BE2C (cell line): ENCODE results near the gene PCDHA1.

ENCODE experiments used
- DNase-seq: peaks from one replicate; pipeline ENCODE4 v3.0.0-alpha.2; 2020
- H3K27me3 ChIP-seq: fragments of 250-450 bp; sonication (Bioruptor Pico); 2 replicates; pipeline ENCODE4 v1.5.1; 2020; ENCODE audit warnings: mild to moderate bottlenecking
- H3K36me3 ChIP-seq: fragments of 250-450 bp; sonication (Bioruptor Pico); 2 replicates; pipeline ENCODE4 v1.5.1; 2020; ENCODE audit warnings: mild to moderate bottlenecking
- H3K4me1 ChIP-seq: fragments of 250-450 bp; sonication (Bioruptor Pico); 2 replicates; pipeline ENCODE4 v1.5.1; 2020
- H3K4me3 ChIP-seq: 2 replicates; pipeline ENCODE4 v1.5.1; 2011; ENCODE audit warnings: low read depth, low read length
- H3K9me3 ChIP-seq: fragments of 250-450 bp; sonication (Bioruptor Pico); 2 replicates; pipeline ENCODE4 v1.5.1; 2020
- TF ChIP-seq, protein P1 (sequence below): IDR thresholded peaks from 2 replicates; pipeline ENCODE4 v1.5.1; 2012; ENCODE audit warnings: mild to moderate bottlenecking, low read depth, low read length

The PCDHA1 gene

DNA sequence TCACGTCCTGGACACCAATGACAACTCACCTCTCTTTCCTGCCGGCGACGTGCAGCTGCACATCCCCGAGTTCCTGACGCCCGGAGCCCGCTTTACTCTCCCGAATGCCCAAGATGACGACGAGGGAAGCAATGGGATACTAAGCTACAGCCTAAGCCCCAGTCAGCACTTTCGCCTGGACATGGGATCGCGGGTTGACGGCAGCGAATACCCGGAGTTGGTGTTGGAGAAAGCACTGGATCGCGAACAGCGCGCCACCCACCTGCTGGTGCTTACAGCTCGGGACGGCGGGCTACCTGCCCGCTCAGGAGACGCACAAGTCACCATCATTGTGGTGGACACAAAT is 141.3 kb downstream of the PCDHA1 start:
- peak overlapping the region; percentile 78 for H3K4me3 ChIP-seq
- TF ChIP-seq, protein P1, sequence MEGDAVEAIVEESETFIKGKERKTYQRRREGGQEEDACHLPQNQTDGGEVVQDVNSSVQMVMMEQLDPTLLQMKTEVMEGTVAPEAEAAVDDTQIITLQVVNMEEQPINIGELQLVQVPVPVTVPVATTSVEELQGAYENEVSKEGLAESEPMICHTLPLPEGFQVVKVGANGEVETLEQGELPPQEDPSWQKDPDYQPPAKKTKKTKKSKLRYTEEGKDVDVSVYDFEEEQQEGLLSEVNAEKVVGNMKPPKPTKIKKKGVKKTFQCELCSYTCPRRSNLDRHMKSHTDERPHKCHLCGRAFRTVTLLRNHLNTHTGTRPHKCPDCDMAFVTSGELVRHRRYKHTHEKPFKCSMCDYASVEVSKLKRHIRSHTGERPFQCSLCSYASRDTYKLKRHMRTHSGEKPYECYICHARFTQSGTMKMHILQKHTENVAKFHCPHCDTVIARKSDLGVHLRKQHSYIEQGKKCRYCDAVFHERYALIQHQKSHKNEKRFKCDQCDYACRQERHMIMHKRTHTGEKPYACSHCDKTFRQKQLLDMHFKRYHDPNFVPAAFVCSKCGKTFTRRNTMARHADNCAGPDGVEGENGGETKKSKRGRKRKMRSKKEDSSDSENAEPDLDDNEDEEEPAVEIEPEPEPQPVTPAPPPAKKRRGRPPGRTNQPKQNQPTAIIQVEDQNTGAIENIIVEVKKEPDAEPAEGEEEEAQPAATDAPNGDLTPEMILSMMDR: no peak

DNA sequence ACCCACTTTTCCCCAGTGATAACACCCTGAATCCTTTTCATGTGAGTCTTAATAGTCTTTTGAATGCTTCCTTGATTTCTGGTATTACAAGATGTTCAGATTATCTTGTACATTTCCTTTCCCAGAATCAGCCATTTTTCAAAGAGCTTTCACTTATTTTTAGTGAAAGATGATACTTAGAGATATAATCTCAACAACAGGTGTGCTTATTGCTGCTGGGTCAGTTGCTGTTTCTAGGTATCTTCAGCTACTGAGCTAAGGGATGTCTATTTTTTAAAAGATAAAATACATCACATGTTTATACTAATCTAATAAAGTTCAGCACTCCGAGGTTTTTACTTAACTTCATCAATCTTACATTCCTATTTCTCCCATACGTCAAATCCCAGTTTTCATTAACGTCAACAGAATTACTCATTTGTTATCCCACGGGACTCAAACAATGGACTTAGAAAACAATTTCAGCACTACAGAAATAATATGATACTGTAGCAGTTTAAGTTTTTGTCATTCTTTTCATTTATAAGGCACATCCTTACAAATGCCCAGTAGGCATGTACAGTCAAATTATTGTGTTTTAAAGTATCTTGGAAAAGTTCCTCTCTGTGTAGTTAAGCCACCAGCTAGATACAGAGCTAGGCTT is 149.1 kb downstream of the PCDHA1 start:
- no peaks in the 10 kb centered on the region for H3K9me3 ChIP-seq
- peaks cover 3% of the 10 kb centered on the region; the same call in 1 of the 2 replicates for H3K4me1 ChIP-seq
- no peaks in the 10 kb centered on the region for H3K27me3 ChIP-seq
- no peak overlapping the region for H3K4me3 ChIP-seq
- no peak for DNase-seq
- no peaks in the 10 kb centered on the region for H3K36me3 ChIP-seq
- TF ChIP-seq, protein P1: no peak

More for the DNA sequence above, 141.3 kb downstream of the PCDHA1 start:
- no peaks in the 10 kb centered on the region for H3K27me3 ChIP-seq
- H3K4me1 ChIP-seq: no peaks in the 10 kb centered on the region
- no peaks in the 10 kb centered on the region for H3K36me3 ChIP-seq
- no peaks in the 10 kb centered on the region for H3K9me3 ChIP-seq
- DNase-seq: peak; percentile 13

DNA sequence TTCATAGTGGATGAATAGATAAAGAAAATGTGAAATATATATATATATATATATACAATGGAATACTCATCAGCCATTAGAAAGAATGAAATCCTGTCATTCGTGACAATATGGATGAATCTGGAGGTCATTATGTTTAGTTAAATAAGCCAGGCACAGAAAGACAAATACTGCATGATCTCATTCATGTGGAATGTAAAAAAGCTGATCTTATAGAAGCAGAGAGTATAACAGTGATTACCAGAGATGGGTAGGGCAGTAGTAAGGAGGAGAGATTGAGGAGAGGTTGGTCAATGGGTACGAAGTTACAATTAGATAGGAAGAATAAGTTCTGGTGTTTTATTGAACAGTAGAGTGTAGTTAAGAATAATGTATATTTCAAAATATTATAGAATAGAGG is 160.6 kb downstream of the PCDHA1 start:
- TF ChIP-seq, protein P1: no peak
- Histone ChIP-seq H3K4me3 (no peak overlapping the region), H3K4me1 (no peaks in the 10 kb centered on the region), H3K36me3 (no peaks in the 10 kb centered on the region), H3K9me3 (no peaks in the 10 kb centered on the region), H3K27me3 (no peaks in the 10 kb centered on the region)
- DNase-seq: no peak

DNA sequence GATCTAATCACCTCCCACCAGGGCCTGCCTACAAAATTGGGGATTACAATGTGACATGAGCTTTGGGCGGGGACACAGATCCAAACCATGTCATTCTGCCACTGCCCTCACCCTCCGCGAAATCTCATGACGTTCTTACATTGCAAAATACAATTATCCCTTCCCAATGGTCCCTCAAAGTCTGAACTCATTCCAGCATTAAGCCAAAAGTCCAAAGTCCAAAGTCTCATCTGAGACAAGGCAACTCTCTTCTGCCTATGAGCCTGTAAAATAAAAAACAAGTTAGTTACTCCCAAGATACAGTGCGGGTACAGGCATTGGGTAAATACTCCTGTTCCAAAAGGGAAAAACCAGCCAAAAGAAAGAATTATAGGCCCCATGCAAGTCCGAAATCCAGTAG is 165.7 kb downstream of the PCDHA1 start:
- H3K9me3 ChIP-seq: no peaks in the 10 kb centered on the region
- TF ChIP-seq, protein P1: no peak

DNA sequence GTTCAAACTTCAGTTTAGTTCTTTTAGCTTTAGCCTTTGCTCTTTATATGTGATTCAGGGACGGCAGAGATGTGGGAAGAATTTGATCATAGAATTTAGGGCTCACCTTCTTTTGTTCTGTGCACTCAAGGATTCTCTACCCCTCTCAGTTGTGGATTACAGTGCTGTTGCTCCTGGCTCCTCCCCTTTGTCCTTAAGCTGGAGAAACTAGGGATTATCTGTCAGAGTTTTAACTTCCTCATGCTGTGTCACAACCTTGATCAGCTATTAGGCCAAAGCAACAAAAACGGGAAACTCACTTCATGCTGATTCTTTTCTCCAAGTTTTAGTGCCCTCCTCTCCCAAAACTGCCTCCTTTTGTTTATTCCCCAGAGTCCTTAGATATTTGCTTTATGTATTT is 167.3 kb downstream of the PCDHA1 start:
- Histone ChIP-seq H3K9me3 (no peaks in the 10 kb centered on the region), H3K4me3 (no peak overlapping the region), H3K4me1 (no peaks in the 10 kb centered on the region), H3K36me3 (no peaks in the 10 kb centered on the region), H3K27me3 (no peaks in the 10 kb centered on the region)
- DNase-seq: no peak
- TF ChIP-seq, protein P1: no peak

More for the DNA sequence above, 165.7 kb downstream of the PCDHA1 start:
- no peaks in the 10 kb centered on the region for H3K4me1 ChIP-seq
- DNase-seq: no peak
- H3K4me3 ChIP-seq: no peak overlapping the region
- H3K36me3 ChIP-seq: no peaks in the 10 kb centered on the region
- no peaks in the 10 kb centered on the region for H3K27me3 ChIP-seq

DNA sequence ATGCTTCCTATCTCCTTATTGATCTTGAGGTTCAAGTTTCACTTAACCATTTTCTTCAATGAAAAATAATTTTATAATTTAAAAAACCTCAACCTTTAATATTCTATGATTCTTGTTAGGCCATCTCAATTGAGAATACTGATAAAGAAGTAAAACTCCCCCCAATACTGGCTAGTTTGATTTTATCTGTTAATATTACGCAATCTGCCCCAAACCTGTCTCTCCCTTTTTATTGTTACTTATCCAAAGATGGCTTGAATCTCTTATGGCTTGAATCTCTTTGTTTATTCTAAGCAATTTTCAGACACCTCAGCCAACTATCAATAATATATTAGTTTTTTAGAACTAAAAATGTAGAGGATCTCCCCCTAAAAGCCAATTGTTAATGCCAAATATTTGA is 176.2 kb downstream of the PCDHA1 start:
- H3K4me1 ChIP-seq: peaks cover 20% of the 10 kb centered on the region
- H3K27me3 ChIP-seq: no peaks in the 10 kb centered on the region
- TF ChIP-seq, protein P1: no peak

More for the DNA sequence above, 176.2 kb downstream of the PCDHA1 start:
- DNase-seq: no peak
- H3K9me3 ChIP-seq: no peaks in the 10 kb centered on the region
- H3K36me3 ChIP-seq: no peaks in the 10 kb centered on the region
- H3K4me3 ChIP-seq: no peak overlapping the region
